Nucleus accumbens (tissue), 56 donors: ENCODE data around the gene ZBTB2.
A peak's percentile ranks its signal among the peaks of the same experiment; 100 is the strongest.

Source experiments
- DNase-seq, 56 donors: peaks; one replicate each; lab custom pipeline; 2025; lab: John Stamatoyannopoulos, UW

The ZBTB2 gene, protein sequence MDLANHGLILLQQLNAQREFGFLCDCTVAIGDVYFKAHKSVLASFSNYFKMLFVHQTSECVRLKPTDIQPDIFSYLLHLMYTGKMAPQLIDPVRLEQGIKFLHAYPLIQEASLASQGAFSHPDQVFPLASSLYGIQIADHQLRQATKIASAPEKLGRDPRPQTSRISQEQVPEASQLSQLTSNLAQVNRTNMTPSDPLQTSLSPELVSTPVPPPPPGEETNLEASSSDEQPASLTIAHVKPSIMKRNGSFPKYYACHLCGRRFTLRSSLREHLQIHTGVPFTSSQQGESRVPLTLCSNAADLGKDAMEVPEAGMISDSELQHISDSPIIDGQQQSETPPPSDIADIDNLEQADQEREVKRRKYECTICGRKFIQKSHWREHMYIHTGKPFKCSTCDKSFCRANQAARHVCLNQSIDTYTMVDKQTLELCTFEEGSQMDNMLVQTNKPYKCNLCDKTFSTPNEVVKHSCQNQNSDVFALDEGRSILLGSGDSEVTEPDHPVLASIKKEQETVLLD

DNA sequence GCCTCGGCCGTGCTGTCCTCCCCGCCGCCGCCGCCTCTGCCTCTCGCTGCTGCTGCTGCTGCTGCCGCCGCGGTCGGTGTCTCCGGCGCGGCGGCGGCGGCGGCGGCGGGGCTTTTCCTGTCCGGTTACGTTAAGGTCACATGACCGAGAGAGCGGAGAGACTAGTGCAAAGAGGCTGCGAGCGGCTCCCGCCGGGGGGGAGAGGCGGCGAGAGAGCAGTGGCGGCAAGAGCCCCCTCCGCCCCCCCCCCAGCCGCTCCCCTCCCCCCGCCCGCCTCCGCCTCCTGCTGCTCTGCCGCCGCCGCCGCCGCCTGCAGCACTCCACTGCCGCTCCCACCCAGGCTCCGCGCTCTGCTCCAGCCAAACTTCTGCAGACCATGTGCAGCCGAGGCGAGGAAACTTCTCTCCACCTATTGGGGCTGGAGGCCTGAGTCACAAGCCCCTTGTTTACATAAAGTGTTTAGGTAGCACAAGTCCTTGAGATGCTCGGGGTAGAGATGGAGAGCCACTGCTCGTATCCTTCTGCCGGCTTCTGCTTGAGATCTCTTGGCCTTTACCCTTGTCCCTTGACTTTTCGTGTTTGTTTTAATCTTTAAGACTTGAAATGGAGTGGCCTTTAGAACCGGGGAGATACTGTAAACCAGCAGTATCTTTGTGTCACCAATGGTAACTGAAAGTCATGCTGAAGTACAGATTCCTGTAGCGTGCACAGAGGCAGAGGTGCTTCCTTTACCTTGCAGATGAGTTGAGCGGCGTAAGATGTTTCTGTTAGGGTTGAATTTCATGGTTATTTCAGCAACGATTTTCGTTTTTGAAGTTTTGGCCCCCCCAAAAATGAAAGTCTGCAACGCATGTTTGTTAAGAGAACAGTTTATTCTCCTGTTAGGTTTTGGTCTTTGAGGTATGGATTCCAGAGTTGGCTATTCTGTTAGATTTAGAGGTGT, at the start of gene ZBTB2:
TSS of gene ZBTB2 (minus strand) at position 89 of the 943 bp plus-strand sequence. CDS start 17,922 bp downstream, outside the sequence.
- peak in 54 of 56 donors; percentile 11 to 85 (median 56) for DNase-seq

DNA sequence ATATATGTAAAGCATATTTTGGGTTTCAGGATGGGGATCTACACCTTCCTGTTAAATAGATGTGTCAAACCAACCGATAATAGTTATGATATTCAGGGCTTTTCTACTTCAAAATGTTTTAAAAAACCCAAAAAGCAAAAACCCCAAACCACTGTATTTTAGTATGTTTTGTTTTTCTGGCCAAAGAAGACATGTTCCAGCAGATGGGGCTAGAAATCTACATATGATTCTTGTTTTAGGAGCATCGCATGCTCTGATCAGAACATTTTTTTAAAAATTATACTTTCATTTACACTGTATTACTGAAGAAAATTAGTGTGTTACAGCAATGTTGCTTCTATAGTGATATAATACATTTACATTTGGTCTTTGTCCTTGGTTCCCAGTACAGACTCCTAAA, 49.6 kb upstream of the ZBTB2 start:
- DNase-seq: no peak

DNA sequence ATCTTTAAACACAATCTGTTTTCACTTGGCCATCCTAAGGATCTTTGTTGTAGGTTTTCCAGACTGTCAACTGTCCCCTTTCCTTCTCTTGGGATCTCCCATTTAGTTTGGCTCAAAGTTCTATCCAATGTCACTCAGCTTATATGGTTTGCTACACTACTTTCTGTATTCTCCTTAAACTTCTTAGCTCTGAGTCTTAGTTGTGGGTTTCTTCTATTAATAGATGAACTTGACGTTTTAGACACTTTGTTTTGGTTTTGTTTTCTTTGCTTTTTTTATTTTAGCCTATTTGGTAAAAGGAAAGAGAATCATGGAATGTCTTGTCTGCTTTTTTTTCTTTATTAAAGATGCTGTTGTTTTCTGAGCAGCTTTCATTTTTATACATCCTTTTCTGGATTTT, 49.1 kb upstream of the ZBTB2 start:
- no peak for DNase-seq

DNA sequence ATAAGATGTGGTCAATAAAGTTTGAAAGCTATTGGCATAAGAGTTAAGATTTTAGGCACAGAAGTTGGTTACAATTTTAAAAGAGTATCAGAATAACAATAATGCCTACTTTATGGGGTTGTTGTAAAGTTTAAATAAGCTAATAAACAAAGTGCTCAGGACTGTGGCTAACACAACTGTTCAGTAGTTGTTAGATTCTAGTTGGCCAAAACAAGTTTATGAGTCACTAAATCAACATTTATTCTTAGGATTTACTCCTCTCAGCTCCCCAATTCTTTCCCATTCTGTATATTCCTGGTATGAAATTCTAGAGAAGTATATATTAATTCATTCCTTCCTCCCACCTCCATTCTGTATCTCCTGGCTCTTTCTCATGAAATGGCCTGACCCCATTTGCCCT, 46.0 kb upstream of the ZBTB2 start:
- DNase-seq: no peak

DNA sequence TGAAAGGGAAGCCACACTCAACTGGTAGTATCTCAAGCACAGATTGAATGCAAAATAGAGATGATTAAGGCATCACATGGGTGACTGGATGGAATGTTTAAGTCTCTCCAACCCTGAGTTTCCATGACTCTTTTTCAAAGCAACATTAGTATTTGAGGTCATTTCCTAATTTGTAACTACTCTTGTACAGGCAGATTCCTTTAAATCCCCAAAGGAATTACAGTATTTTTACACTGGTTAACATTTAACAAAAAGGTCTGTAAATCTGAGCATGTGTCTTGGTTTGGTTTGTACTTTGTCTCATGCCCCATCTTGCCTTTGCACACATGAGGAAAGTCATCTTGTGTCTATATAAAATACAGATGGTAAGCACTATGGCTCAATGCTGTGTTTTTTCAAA, 45.4 kb upstream of the ZBTB2 start:
- no peak for DNase-seq

DNA sequence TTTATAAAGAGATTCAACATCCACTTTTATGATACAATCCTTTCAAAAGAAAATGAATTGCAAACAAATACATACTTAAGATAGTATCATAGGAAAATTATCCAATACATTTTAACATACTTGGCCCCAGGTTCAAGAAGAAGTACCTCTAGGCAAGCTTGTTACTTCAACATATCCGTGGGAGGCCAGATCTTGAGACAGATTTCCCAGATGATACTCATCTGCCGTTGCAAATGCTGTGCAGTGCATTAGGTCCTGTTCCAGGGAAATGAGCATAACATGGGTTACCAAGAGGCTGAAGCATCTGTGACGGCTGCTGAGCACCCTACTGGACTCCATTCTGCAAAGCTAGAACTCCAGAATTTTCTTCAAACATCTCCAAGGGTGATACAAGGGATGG, 44.9 kb upstream of the ZBTB2 start:
- DNase-seq: no peak

DNA sequence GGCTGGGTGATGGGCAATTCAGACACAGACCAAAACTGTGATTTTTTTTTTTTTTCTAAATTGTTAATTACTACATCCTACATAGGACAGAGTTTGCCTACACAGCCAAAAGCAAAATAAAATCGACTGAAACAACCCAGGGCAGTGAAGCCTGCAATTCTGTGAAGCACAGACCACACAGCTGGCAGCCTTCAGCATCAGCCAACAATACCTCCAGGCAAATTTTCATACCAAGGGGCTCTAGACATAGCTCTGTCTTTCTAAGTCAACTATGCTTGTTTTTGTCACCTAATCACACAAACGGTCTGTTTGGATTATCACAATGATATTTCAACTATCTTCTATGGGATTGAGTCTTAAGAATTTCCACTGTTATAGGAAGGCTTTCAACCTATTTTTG, 43.0 kb upstream of the ZBTB2 start:
- DNase-seq: no peak

DNA sequence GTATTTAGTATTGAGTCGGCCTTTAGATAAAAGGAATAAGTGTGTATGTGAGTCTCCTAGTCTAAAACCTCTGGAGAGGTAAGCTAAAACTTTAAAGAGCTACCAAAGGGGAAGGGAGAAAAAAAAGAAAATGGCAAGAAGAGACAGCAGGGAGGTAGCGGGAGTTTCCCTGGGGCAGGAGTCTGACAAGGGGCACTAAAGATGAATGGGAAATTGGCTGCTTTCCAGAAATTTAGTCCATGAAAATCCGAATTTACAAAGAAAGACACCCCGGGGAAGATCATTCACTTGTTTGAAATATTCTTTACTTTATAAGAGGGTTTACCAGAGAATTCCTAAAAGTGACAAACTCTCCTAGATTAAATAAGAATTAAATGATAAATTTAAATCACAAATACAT, 41.3 kb upstream of the ZBTB2 start:
- DNase-seq: no peak

DNA sequence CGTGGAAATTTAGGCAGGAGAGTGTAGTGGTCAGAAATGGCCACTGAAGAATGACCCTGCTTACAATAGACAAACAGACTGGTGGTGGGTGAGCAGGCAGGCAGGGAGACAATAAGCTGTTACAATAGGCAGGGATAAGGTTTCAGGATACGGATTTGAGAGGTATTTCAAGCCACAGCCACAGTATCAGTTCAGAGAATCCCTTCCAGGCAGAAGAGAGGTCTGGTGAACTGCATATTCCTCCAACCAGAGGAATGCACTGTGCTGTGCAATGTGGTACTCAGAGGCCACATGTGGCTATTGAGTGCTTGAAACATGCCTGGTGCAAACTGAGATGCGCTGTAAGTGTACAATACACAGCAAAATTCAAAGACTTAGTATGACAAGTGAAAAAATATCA, 40.0 kb upstream of the ZBTB2 start:
- DNase-seq: no peak

DNA sequence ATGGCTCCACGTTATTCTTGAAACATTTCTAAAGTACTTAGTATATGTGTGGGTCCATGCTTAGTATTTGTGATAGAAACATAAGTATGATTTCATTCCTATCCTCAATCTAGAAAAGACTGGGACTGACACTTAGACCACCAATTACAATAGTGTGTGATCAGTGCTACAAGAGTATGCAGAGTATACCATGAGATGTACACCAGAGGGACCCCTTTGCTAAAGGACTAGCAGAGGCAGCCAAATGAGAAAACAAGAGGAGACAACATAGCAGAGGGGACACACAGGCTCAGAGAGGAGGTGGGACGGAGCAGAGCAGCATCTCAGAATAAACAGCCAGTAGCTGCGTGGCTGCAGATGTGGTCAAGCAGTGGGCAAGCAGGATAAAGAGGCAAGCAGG, 39.5 kb upstream of the ZBTB2 start:
- DNase-seq: no peak

DNA sequence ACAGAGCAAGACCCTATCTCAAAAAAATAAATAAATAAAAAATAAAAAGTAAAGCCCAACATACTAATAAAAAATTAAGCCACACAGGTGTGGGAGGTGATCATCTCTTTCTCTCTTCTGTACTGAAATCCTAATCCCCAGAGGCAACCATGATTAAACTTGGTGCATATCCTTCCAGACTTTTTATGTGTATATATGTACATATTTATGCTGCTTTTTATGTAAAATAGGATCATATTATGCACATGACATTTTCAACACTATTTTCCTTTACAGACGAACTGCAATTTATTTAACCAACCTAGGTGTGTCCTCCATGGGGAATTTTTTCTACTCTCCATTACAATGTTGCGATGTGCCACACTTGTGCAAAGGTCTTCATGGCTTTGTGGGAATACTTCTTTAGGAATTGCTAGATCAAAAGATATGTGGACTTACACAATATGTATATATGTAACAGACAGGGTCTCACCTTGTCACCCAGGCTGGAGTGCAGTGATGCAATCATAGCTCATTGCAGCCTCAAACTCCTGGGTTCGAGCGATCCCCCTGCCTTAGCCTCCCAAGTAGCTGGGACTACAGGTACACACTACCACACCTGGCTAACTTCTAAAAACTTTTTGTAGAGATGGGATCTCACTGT, 36.9 kb upstream of the ZBTB2 start:
- DNase-seq: no peak

DNA sequence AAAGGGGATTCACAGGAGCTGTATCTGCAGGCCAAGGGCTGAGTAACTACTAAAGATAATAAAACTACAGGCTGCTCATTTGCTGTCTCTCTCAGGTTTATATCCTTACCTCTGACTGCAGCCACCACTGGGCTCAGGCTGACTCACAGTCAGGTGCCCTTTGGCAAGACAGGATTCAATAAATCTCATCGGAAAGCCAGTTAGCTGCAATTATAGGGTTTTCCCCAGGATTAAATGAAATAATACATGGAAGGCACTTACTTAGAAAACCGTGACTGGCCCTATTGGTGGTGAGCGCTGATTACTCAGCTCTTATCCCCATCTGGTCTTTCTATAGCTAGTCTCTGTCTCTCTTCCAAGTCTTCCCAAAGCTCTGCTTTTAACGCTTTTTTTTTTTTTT, 34.2 kb upstream of the ZBTB2 start:
- no peak for DNase-seq

DNA sequence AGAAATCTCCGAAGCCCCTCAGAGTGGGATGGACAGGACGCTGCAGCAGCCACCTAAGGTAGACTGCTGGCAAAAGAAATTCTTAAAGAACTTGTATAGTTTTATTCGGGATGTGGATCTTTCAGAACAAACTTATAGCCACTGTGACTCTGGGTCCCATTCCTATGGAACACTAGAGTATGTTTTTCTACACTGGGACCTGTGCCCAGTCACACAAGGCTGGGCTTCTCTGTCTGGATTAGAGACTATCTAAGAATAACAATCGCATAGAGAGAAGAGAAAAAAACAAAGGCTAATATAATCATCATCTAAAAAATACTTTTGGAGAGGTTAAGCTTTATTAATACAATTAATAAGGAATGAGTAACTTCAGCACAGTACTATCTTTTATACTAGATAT, 31.6 kb upstream of the ZBTB2 start:
- DNase-seq: no peak

DNA sequence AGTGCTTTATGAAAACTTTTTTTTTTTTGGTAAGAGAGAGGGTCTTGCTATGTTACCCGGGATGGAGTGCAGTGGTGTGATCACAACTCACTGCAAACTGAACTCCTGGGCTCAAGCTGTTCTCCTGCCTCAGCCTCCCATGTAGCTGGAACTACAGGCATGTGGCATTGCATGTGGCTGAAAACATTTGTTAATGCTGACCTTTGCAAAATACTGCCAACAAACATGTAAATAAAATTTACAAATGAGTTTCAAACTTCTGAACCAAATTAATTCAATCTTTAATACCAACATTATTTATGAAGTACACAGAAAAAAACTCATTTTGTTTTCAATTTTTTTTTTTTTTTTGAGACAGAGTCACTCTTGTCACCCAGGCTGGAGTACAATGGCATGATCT, 26.1 kb upstream of the ZBTB2 start:
- no peak for DNase-seq

DNA sequence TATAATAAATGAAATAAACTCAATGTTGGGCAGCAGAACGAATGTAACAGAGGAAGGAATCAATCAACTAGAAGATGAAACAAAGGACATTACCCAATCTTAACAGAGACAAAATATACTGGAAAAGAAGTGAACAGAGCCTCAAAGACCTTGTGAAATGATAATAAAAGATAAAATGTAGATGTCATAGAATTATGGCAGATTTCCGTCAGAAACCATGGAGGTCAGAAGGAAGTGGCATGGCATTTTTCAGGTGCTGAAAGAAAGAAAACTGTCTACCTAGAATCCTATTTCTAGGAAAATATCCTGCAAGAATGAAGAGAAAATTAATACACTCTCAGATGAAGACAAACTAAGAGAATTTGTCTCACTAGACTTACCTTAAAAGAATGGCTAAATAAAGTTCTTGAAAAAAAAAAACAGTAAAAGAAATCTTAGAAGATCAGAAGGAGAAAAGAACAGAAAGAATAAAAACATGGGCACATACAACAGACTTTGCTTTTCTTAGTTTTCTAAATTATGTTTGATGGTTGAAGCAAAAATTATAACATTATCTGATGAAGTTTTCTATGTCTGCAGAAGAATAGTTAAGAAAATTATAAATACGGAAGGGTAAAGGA, 23.4 kb upstream of the ZBTB2 start:
- no peak for DNase-seq

DNA sequence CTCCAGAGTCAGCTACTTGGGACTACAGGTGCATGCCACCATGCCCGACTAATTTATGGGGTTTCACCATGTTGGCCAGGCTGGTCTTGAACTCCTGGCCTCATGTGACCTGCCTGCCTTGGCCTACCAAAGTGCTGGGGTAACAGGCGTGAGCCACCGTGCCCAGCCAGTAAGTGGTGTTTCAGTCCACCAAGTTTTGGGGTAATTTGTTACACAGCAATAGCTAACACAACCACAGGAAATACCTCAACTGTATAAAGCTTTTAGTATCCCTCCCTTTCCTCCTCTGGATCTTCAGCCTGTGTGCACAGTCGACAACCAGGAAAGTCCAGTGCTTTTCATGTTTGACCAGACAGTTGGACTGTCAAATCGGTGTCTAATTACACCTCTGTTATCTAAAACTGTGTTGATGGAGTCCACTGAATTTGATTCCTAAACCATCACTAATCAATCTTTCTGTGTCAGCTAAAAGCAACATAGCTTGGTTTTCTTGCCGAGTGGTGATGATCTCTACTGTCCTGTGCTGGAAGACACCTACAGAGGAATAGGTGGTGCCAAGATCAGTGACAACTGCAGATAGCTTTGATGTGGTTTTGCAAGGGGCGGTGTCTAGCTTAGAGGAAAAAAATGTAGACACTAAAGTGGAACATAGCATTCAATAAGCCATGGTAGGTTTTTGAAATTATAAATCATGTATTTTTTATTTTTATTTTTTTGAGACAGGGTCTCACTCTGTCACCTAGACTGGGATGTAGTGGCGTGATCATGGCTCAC, 22.2 kb upstream of the ZBTB2 start:
- no peak for DNase-seq

DNA sequence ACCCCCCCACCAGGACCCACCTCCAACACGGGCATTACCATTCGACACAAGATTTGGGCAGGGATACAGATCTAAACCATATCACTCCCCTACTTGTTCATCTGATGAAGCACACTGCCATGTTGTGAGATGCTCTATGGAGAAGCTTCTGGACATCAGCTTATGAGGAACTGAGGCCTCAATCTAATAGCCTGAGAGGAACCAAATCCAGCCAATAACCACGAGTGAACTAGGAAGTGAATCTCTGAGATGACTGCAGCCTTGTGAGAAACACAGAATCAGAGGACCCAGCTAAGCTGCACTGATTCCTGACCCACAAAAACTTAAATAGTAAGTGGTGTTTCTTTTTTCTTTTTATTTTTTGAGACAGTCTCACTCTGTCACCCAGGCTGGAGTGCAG, 21.6 kb upstream of the ZBTB2 start:
- DNase-seq: no peak

DNA sequence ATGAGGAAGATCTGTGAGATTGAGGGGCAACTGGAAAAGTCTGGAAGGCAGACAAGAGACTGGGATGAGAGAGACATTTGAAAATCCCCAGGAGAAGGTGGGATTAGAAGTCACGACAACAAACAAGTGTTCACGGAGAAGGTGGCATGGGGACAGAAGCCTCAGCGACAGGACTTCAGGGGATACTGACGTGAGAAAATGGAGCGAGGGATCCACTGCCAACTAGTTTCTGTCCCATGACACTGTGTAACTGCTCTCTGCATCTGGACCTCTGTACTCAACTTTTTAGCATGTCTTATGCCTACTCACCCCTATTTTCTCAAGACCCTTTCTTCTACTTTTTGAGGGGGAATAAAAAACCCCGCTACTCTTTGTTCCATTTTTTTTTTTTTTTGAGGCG, 18.3 kb upstream of the ZBTB2 start:
- no peak for DNase-seq

DNA sequence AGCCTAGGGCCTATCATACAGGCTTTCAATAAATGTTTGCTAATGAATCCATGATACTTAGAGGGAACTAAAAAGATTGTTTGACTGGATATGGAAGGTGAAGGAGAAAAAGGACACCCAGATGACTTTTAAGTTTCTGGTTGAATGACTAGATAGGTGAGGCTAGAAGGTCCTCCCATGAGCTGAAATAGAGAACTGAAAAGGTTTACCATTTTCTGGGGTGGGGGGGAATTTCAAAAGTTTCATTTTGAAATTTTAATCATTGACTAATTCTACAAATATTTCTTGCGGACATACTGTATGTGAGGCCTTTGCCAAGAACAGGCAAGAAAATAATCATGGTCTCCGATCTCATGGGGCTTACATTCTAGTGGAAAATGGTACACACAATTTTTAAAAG, 17.9 kb upstream of the ZBTB2 start:
- DNase-seq: no peak

DNA sequence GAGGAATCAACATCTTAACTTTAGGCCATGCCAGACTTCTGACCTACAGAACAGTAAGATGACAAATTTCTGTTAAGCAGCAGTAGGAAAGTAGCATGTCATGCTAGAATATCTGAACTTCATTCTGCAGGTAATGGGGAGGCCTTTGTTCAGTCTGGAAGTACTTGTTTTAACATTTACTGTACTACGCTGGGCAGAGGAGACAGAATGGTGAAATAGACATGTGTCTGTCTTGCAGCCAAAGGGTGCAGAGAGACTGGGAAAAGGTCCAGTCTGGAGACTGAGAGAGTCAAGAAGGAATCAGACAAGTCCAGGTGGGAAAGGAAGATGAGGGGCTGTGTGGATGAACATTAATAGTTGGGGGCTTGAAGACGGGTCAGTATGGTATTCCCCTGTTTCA, 17.5 kb upstream of the ZBTB2 start:
- no peak for DNase-seq
